NT2/D1 (cell line): ENCODE data around the gene GAL3ST3.

Experiments
- SUZ12 ChIP-seq: IDR thresholded peaks from 2 replicates; pipeline ENCODE4 v1.6.1; 2011; ENCODE audit not compliant: insufficient read length, insufficient read depth; ENCODE audit errors: extremely low read depth
- ZNF274 ChIP-seq: IDR thresholded peaks from 2 replicates; pipeline ENCODE4 v1.6.1; 2011; ENCODE audit warnings: mild to moderate bottlenecking, low read depth, low read length

DNA sequence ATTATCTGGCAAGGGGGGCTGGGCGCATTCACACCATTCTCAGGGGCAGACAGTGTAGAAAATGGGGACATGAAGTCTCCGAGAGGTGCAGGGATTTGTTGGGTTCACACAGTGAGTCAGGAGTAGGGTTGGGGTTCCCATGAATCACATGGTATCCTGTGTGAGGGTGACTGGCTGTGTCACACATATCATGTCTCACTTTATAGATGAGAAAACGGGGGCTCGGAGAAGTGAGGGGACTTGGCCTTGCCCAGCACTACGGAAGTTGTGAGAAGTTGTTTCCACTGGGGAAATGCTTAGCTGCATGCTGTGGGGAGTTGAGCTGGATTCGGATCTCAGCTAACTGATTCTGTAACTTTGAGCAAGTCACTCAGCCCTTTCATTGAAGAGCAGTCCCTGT is 4.2 kb downstream of the GAL3ST3 start:
- TF ChIP-seq SUZ12: no peak
- TF ChIP-seq ZNF274: no peak
